ENCODE measurements around the gene DNAJC6.
A peak's percentile ranks its signal among the peaks of the same experiment; 100 is the strongest.

Gene DNAJC6

GRCh38 chr1:65292861-65293593 is 16.3 kb upstream of the DNAJC6 start:
- DNase-seq (ENCODE audit: low read depth), result no peak

- DNase-seq (ENCODE audit: low read depth), result no peak
Observed at GRCh38 chr1:65297706-65298105, 11.6 kb upstream of the DNAJC6 start.

- no peak for DNase-seq (ENCODE audit: low read depth)
Observed at GRCh38 chr1:65299328-65299727, 10.0 kb upstream of the DNAJC6 start.

GRCh38 chr1:65308781-65309303 is 501 bp upstream of the DNAJC6 start:
- no peak for DNase-seq (ENCODE audit: low read depth)

- DNase-seq (ENCODE audit: low read depth), result peak; percentile 8
Observed at GRCh38 chr1:65310078-65310587, 790 bp downstream of the DNAJC6 start.

- no peak for DNase-seq (ENCODE audit: low read depth)
Observed at GRCh38 chr1:65311760-65312159, 2.4 kb downstream of the DNAJC6 start.

- no peak for DNase-seq (ENCODE audit: low read depth)
Observed at GRCh38 chr1:65316233-65316632, 6.9 kb downstream of the DNAJC6 start.

GRCh38 chr1:65317866-65318653 is 8.7 kb downstream of the DNAJC6 start:
- no peak for DNase-seq (ENCODE audit: low read depth)

- DNase-seq (ENCODE audit: low read depth), result no peak
Observed at GRCh38 chr1:65319141-65319540, 9.8 kb downstream of the DNAJC6 start.

- DNase-seq (ENCODE audit: low read depth), result no peak
Observed at GRCh38 chr1:65319754-65320153, 10.4 kb downstream of the DNAJC6 start.

- DNase-seq (ENCODE audit: low read depth), result no peak
Observed at GRCh38 chr1:65321879-65322278, 12.5 kb downstream of the DNAJC6 start.

GRCh38 chr1:65323246-65323645 is 13.9 kb downstream of the DNAJC6 start:
- DNase-seq (ENCODE audit: low read depth), result no peak

GRCh38 chr1:65330021-65330420 is 20.7 kb downstream of the DNAJC6 start:
- DNase-seq (ENCODE audit: low read depth), result no peak

- no peak for DNase-seq (ENCODE audit: low read depth)
Observed at GRCh38 chr1:65330822-65331221, 21.5 kb downstream of the DNAJC6 start.

- DNase-seq (ENCODE audit: low read depth), result no peak
Observed at GRCh38 chr1:65332821-65333220, 23.5 kb downstream of the DNAJC6 start.

GRCh38 chr1:65334081-65334480 is 24.7 kb downstream of the DNAJC6 start:
- no peak for DNase-seq (ENCODE audit: low read depth)

GRCh38 chr1:65339866-65340468 is 30.6 kb downstream of the DNAJC6 start:
- no peak for DNase-seq (ENCODE audit: low read depth)

GRCh38 chr1:65341381-65341780 is 32.0 kb downstream of the DNAJC6 start:
- DNase-seq (ENCODE audit: low read depth), result no peak

- DNase-seq (ENCODE audit: low read depth), result peak; percentile 85
Observed at GRCh38 chr1:65343286-65343685, 33.9 kb downstream of the DNAJC6 start.

GRCh38 chr1:65344171-65344814 is 35.0 kb downstream of the DNAJC6 start:
- DNase-seq (ENCODE audit: low read depth), result peak; percentile 62

GRCh38 chr1:65346190-65346589 is 36.8 kb downstream of the DNAJC6 start:
- DNase-seq (ENCODE audit: low read depth), result no peak

Data from fibroblast of gingiva (primary cell).